ENCODE results near the gene NRAP. TPM values are rescaled to one million over a fixed set of nuclear protein-coding genes. Genes with fewer than 3 reads are reported as not detected.

Gene NRAP
- total RNA-seq, 1 donor from 2014 or later, result not detected

DNA sequence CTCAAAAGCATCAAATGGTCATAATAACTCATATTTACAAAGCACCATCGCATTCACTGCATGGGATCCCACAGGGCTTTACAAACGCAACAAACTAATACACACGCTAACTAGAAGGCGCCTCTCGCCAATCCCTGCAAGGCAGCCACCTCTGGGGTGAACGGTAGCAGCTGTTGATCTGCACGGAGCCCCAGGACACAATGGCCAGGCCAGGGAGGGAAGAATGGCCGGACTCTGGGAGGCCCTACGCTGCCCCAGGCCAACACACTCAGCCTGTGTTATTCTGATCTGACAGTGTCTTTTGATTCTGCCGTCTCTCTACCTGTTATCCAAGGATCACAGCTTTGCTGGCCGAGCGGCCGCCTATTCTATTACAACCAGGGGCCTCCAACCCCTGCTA is 69.2 kb downstream of the NRAP start:
- Mint-ChIP-seq H3K9me3 (no peaks in the 10 kb centered on the region), H3K27ac (no peak overlapping the region), H3K27me3 (ENCODE audit: insufficient read depth, low read depth) (peaks cover 4% of the 10 kb centered on the region), H3K4me1 (peaks cover 29% of the 10 kb centered on the region), H3K36me3 (no peaks in the 10 kb centered on the region), H3K4me3 (no peak overlapping the region)
- no peaks in the 10 kb centered on the region for H3K79me2 ChIP-seq (ENCODE audit: low read depth)
- no peaks in the 10 kb centered on the region for H4K20me1 ChIP-seq (ENCODE audit: low read depth)
- H3K36me3 ChIP-seq, result no peaks in the 10 kb centered on the region
- no peak overlapping the region for H3K4me3 ChIP-seq
- H3K27ac ChIP-seq, result no peak overlapping the region
- H3K9me3 ChIP-seq (ENCODE audit: low read depth), result no peaks in the 10 kb centered on the region
- peaks cover 7% of the 10 kb centered on the region for H3K27me3 ChIP-seq
- DNase-seq (ENCODE audit: low spot score), result peak; percentile 47
- TF ChIP-seq, protein P1, sequence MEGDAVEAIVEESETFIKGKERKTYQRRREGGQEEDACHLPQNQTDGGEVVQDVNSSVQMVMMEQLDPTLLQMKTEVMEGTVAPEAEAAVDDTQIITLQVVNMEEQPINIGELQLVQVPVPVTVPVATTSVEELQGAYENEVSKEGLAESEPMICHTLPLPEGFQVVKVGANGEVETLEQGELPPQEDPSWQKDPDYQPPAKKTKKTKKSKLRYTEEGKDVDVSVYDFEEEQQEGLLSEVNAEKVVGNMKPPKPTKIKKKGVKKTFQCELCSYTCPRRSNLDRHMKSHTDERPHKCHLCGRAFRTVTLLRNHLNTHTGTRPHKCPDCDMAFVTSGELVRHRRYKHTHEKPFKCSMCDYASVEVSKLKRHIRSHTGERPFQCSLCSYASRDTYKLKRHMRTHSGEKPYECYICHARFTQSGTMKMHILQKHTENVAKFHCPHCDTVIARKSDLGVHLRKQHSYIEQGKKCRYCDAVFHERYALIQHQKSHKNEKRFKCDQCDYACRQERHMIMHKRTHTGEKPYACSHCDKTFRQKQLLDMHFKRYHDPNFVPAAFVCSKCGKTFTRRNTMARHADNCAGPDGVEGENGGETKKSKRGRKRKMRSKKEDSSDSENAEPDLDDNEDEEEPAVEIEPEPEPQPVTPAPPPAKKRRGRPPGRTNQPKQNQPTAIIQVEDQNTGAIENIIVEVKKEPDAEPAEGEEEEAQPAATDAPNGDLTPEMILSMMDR (IDR thresholded peaks at IDR 0.05), result no peak
- TF ChIP-seq EZH2 (IDR thresholded peaks at IDR 0.05) (no peak), EZH2phosphoT487 (IDR thresholded peaks at IDR 0.05) (no peak)
- H3F3A ChIP-seq (ENCODE audit: low read depth), result no peaks in the 10 kb centered on the region
- peaks cover 9% of the 10 kb centered on the region for H3K4me1 ChIP-seq
- no peak overlapping the region for H3K9ac ChIP-seq
- H3K4me2 ChIP-seq, result peak overlapping the region; percentile 47
- H2AFZ ChIP-seq (replicated peaks), result peak overlapping the region; percentile 90

DNA sequence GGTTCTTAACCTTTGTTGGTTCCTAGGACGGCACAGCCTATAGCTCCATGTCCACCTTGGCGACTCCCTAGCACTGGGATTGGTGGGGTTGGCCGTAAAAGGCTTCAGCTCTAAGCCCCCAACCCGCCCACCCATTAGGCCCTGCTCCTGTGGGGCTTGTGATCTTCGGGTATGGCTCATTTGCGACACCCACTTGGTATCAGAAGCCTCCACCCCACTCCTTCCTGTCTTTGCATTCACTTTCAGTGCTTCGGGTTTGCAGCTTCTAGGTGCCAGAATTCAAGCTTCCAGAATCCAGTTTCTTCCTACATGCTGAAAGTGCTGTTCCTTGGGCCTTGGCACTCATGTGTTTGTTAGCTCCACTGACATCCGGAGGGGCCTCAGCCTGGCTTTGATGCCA is 71.5 kb downstream of the NRAP start:
- Histone ChIP-seq H3K4me1 (peaks cover 9% of the 10 kb centered on the region), H3K9ac (no peak overlapping the region), H4K20me1 (ENCODE audit: low read depth) (no peaks in the 10 kb centered on the region), H3K9me3 (ENCODE audit: low read depth) (no peaks in the 10 kb centered on the region), H3K4me2 (no peak overlapping the region), H3K4me3 (no peak overlapping the region), H3K27me3 (peaks cover 2% of the 10 kb centered on the region), H3K36me3 (no peaks in the 10 kb centered on the region), H3F3A (ENCODE audit: low read depth) (no peaks in the 10 kb centered on the region), H3K27ac (no peak overlapping the region), H2AFZ (replicated peaks) (no peak overlapping the region), H3K79me2 (ENCODE audit: low read depth) (no peaks in the 10 kb centered on the region)
- TF ChIP-seq EZH2 (IDR thresholded peaks at IDR 0.05) (no peak), EZH2phosphoT487 (IDR thresholded peaks at IDR 0.05) (no peak)
- TF ChIP-seq, protein P1 (IDR thresholded peaks at IDR 0.05), result no peak
- Mint-ChIP-seq H3K4me1 (peaks cover 39% of the 10 kb centered on the region), H3K27ac (no peak overlapping the region), H3K9me3 (no peaks in the 10 kb centered on the region), H3K4me3 (no peak overlapping the region), H3K36me3 (no peaks in the 10 kb centered on the region), H3K27me3 (ENCODE audit: insufficient read depth, low read depth) (peaks cover 8% of the 10 kb centered on the region)
- DNase-seq (ENCODE audit: low spot score), result no peak

DNA sequence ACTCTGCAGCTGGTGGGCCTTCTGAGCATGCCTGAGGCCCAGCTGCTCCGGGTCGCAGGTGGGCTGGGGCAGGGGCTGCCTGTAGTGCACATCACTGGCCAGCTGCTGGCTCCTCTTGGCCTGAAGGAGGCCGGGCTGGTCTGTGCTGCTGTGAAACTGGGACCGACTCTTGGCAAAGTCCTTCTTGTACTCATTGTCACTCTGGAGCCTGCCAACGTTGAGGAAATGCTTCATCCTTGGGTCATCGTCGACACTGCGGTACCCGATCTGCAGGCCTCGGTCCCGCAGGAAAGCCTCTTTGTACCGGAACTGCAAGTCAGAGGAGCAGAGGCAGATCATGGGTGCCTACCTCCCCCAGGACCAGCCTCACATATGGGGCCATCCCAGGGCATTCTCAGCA is 73.3 kb downstream of the NRAP start:
- Histone ChIP-seq H3K4me2 (no peak overlapping the region), H3K27ac (no peak overlapping the region), H3K4me1 (peaks cover 9% of the 10 kb centered on the region), H4K20me1 (ENCODE audit: low read depth) (no peaks in the 10 kb centered on the region), H3K9me3 (ENCODE audit: low read depth) (no peaks in the 10 kb centered on the region), H2AFZ (replicated peaks) (no peak overlapping the region), H3K36me3 (no peaks in the 10 kb centered on the region), H3F3A (ENCODE audit: low read depth) (no peaks in the 10 kb centered on the region), H3K4me3 (no peak overlapping the region), H3K79me2 (ENCODE audit: low read depth) (no peaks in the 10 kb centered on the region), H3K9ac (no peak overlapping the region), H3K27me3 (no peaks in the 10 kb centered on the region)
- Mint-ChIP-seq H3K27ac (no peak overlapping the region), H3K4me3 (no peak overlapping the region), H3K27me3 (ENCODE audit: insufficient read depth, low read depth) (peaks cover 8% of the 10 kb centered on the region), H3K9me3 (no peaks in the 10 kb centered on the region), H3K4me1 (peaks cover 39% of the 10 kb centered on the region), H3K36me3 (no peaks in the 10 kb centered on the region)
- TF ChIP-seq, protein P1 (IDR thresholded peaks at IDR 0.05), result no peak
- no peak for TF ChIP-seq EZH2 (IDR thresholded peaks at IDR 0.05)
- TF ChIP-seq EZH2phosphoT487 (IDR thresholded peaks at IDR 0.05), result no peak
- no peak for DNase-seq (ENCODE audit: low spot score)
